ENCODE measurements around the gene ANO1. TPM values are rescaled to one million over a fixed set of nuclear protein-coding genes. Genes with fewer than 3 reads are reported as not detected.

The ANO1 gene
- polyA plus RNA-seq, 1 of the 3 experiments (the other 2 are of a cell fraction): not detected

GRCh38 chr11:70230840-70231710 lies 153.0 kb downstream of the ANO1 start:
- no peak overlapping the region for H3K4me2 ChIP-seq
- H3K9me3 ChIP-seq: no peaks in the 10 kb centered on the region
- CTCF ChIA-PET: interaction anchor here (0.6 to 1.0 kb wide), 2 partner anchors 9 to 312 kb away, joined by 3 read pairs; no protein-coding TSS in a partner anchor
- no peaks in the 10 kb centered on the region for H3K27me3 ChIP-seq (ENCODE audit: insufficient read depth)
- H4K20me1 ChIP-seq (ENCODE audit: insufficient read depth): peaks cover 9% of the 10 kb centered on the region; the same call in 1 of the 2 replicates
- WGBS (ENCODE audit: low lambda C conversion rate): 70% methylated on average over 13 of the region's 22 CpGs
- TF ChIP-seq SMC3 (IDR thresholded peaks at IDR 0.05; ENCODE audit: low read depth, low read length) (no peak), TEAD4 (IDR thresholded peaks at IDR 0.05; ENCODE audit: borderline replicate concordance, insufficient read depth) (no peak), MEF2A (IDR thresholded peaks at IDR 0.05; ENCODE audit: borderline replicate concordance, low read depth) (no peak), EP300 (IDR thresholded peaks at IDR 0.05; ENCODE audit: borderline replicate concordance in 1 of 2, low read depth in 1 of 2, low read length in 1 of 2) (no peak), FOSL2 (IDR thresholded peaks at IDR 0.05; ENCODE audit: borderline replicate concordance, low read depth) (no peak), IRF3 (IDR thresholded peaks at IDR 0.05; ENCODE audit: low read depth, low read length) (no peak), USF2 (IDR thresholded peaks at IDR 0.05; ENCODE audit: borderline replicate concordance, low read depth, low read length) (no peak), RAD21 (IDR thresholded peaks at IDR 0.05; ENCODE audit: low read length) (no peak), FOXM1 (IDR thresholded peaks at IDR 0.05; ENCODE audit: low read depth) (no peak), TCF12 (IDR thresholded peaks at IDR 0.05) (no peak), RCOR1 (IDR thresholded peaks at IDR 0.05; ENCODE audit: low read length) (no peak), POLR2AphosphoS5 (IDR thresholded peaks at IDR 0.05; ENCODE audit: low read depth, low read length) (no peak)
- POLR2A ChIA-PET: no interaction called here
- H3K9ac ChIP-seq: no peak overlapping the region
- no peak overlapping the region for H2AFZ ChIP-seq (ENCODE audit: low read depth)
- no peak for DNase-seq
- no peak overlapping the region for H3K27ac ChIP-seq (ENCODE audit: low read depth in 2 of 2, low read length in 1 of 2)
- no peaks in the 10 kb centered on the region for H3K9me2 ChIP-seq
- H3K4me3 ChIP-seq (ENCODE audit: low read depth in 2 of 2, low read length in 1 of 2): no peak overlapping the region
- H3K79me2 ChIP-seq (ENCODE audit: insufficient read depth): no peaks in the 10 kb centered on the region
- H3F3A ChIP-seq (replicated peaks; ENCODE audit: insufficient read depth): peaks cover 16% of the 10 kb centered on the region
- peaks cover 0 to 5% of the 10 kb centered on the region in 2 experiments; a peak in 1 of 4 replicates for H3K4me1 ChIP-seq (ENCODE audit: control insufficient read depth in 1 of 2, insufficient read depth in 2 of 2, low read depth in 1 of 2, low read length in 1 of 2)
- H3K36me3 ChIP-seq (replicated peaks in 1 of 2; ENCODE audit: control insufficient read depth in 1 of 2, insufficient read depth in 2 of 2, low read length in 1 of 2): no peaks in the 10 kb centered on the region

- Histone ChIP-seq H3K9me2 (no peaks in the 10 kb centered on the region), H3K36me3 (replicated peaks in 1 of 2; ENCODE audit: control insufficient read depth in 1 of 2, insufficient read depth in 2 of 2, low read length in 1 of 2) (no peaks in the 10 kb centered on the region), H3K79me2 (ENCODE audit: insufficient read depth) (no peaks in the 10 kb centered on the region), H3K9ac (no peak overlapping the region), H3K27ac (ENCODE audit: low read depth in 2 of 2, low read length in 1 of 2) (0 out of 4 replicates have a peak overlapping the region, but pooled peaks of 1 of the 2 experiments have one; percentile 9), H3F3A (replicated peaks; ENCODE audit: insufficient read depth) (peaks cover 16% of the 10 kb centered on the region), H3K4me3 (ENCODE audit: low read depth in 2 of 2, low read length in 1 of 2) (no peak overlapping the region), H3K27me3 (ENCODE audit: insufficient read depth) (no peaks in the 10 kb centered on the region), H3K9me3 (no peaks in the 10 kb centered on the region), H4K20me1 (ENCODE audit: insufficient read depth) (peaks cover 9% of the 10 kb centered on the region; the same call in 1 of the 2 replicates), H3K4me2 (no peak overlapping the region), H3K4me1 (ENCODE audit: control insufficient read depth in 1 of 2, insufficient read depth in 2 of 2, low read depth in 1 of 2, low read length in 1 of 2) (no peaks in the 10 kb centered on the region), H2AFZ (ENCODE audit: low read depth) (no peak overlapping the region)
- ChIA-PET POLR2A (no interaction called here), CTCF (interaction anchor here (0.7 kb wide), 1 partner anchor 37 kb away, joined by 3 read pairs; no protein-coding TSS in a partner anchor)
- DNase-seq: no peak
- TF ChIP-seq CTCF (IDR thresholded peaks at IDR 0.05): no peak
- no peak for TF ChIP-seq RXRA (IDR thresholded peaks at IDR 0.05; ENCODE audit: borderline replicate concordance, low read depth)
- TF ChIP-seq SIN3A (IDR thresholded peaks at IDR 0.05; ENCODE audit: borderline replicate concordance, low read depth, low read length): no peak
- no peak for TF ChIP-seq TEAD4 (IDR thresholded peaks at IDR 0.05; ENCODE audit: borderline replicate concordance, insufficient read depth)
- no peak for TF ChIP-seq GABPA (IDR thresholded peaks at IDR 0.05; ENCODE audit: low read depth)
- no peak for TF ChIP-seq EZH2phosphoT487 (IDR thresholded peaks at IDR 0.05; ENCODE audit: borderline replicate concordance, low read depth)
- TF ChIP-seq FOXM1 (IDR thresholded peaks at IDR 0.05; ENCODE audit: low read depth): no peak
- TF ChIP-seq USF2 (IDR thresholded peaks at IDR 0.05; ENCODE audit: borderline replicate concordance, low read depth, low read length): no peak
- TF ChIP-seq RCOR1 (IDR thresholded peaks at IDR 0.05; ENCODE audit: low read length): no peak
- TF ChIP-seq JUND (IDR thresholded peaks at IDR 0.05): no peak
- TF ChIP-seq NFIC (IDR thresholded peaks at IDR 0.05; ENCODE audit: borderline replicate concordance): no peak
- no peak for TF ChIP-seq USF1 (IDR thresholded peaks at IDR 0.05; ENCODE audit: borderline replicate concordance, low read depth)
- TF ChIP-seq CHD2 (IDR thresholded peaks at IDR 0.05; ENCODE audit: low read length, partially characterized antibody): no peak
Measured at GRCh38 chr11:70233034-70233433, 154.9 kb downstream of the ANO1 start.
